Neuron (in vitro differentiated cells): ENCODE measurements around the gene TASP1.

Experiments used
- H2AFZ ChIP-seq: one replicate; pipeline ENCODE4 v1.6.1; 2013; ENCODE audit warnings: low read depth, mild to moderate bottlenecking, inconsistent platforms, low read length, moderate library complexity
- H3K27me3 ChIP-seq: one replicate; pipeline ENCODE4 v1.6.1; 2013; ENCODE audit warnings: low read length; ENCODE audit not compliant: insufficient read depth
- H3K36me3 ChIP-seq: one replicate; pipeline ENCODE4 v1.6.1; 2013; ENCODE audit warnings: low read length; ENCODE audit not compliant: insufficient read depth
- H3K4me1 ChIP-seq: one replicate; pipeline ENCODE4 v1.6.1; 2013; ENCODE audit warnings: low read length; ENCODE audit not compliant: insufficient read depth
- H3K4me3 ChIP-seq: 2 replicates; pipeline ENCODE4 v1.5.1; 2013; ENCODE audit warnings: mild to moderate bottlenecking, low read length, moderate library complexity
- H3K9me3 ChIP-seq: one replicate; pipeline ENCODE4 v1.6.1; 2013; ENCODE audit warnings: low read length

The TASP1 gene

DNA sequence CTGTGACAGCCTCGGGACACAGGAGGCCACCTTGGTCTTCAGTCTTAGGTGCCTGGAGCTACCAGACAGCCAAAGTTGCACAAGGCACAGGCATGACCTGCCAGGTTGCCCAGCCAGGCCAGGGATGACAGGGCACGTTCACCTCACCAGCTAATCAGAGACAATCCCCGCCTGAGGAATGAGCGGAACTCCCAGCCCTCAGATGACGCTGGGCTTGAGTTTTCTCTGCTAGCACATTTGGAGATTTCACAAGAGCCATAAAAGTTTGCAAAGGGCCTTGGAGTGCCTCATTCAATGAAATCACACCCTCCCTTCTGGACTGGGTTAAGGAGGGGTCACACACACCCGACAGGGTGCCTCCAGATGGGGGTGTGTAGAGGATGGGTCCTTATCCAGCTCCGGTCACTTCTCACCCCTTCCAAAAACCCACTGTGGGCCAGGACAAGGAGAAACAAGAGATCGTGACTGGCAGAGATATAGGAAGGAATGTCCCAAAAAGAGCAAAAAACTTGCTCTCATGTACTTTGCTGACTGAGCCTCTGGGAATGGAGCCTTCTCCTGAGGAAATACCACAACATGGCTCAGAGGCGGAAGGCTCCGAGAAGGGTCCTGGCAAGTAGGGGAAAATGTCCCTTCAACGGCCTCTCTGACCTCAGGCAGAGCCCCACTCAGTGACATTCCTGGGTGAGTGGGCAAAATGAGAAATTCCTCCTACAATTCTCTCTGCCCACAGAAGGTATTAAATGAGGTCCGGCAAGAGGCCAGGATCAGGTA is 296.1 kb downstream of the TASP1 start:
- Histone ChIP-seq H3K36me3 (no peaks in the 10 kb centered on the region), H3K4me1 (no peaks in the 10 kb centered on the region), H3K4me3 (no peak overlapping the region), H3K27me3 (no peaks in the 10 kb centered on the region), H3K9me3 (no peaks in the 10 kb centered on the region), H2AFZ (no peak overlapping the region)

DNA sequence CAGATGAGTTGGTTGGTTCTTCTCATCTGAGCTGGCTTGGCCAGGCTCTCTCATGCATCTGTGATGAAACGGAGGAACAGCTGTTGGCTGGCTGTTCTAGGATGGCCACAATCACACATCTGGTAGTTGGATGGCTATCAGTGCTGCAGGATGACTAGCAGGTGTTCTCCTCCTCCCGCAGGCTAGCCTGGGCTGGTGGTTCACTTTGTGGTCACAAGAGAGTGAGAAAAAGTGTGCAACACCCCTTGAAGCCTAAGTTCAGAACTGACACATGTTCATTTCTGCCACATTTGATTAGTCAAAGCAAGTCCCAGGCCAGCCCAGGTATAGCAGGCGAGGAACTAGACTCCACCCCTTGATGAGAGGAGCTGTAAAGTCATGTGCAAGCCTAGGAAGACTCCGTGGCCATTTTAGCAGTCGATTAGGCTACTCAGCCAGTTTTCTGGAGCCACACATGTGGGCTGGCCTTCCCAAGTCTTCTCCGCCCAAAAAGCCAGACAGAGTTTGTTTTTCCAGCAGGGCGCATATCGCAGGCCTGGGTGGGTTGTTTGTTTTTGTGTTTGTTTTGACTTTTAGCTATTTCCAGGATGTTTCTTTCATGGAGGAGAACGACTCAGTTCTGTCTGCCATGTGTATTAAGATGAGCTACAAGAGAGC is 296.9 kb downstream of the TASP1 start:
- H3K9me3 ChIP-seq = no peaks in the 10 kb centered on the region
- no peak overlapping the region for H2AFZ ChIP-seq
- no peaks in the 10 kb centered on the region for H3K4me1 ChIP-seq
- no peaks in the 10 kb centered on the region for H3K36me3 ChIP-seq
- H3K4me3 ChIP-seq = no peak overlapping the region
- H3K27me3 ChIP-seq = no peaks in the 10 kb centered on the region

DNA sequence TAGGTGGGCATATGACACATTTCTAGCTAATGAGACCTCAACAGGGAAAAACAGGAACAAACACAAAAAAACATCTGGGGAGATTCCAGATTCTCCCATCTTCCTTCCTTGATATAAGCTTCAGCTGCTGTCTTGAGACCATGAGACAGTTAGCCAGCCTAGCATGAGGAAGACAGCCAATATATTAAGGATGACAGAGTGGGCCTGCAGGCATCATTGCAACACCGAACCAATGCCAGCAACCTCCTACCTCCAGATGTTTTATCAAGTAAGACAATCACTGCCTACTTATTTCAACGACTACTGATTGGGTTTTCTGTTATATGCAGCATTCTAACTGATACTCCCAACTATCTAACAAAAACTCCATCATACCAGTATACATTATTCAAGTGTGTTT is 298.6 kb downstream of the TASP1 start:
- Histone ChIP-seq H3K4me3 (no peak overlapping the region), H3K27me3 (no peaks in the 10 kb centered on the region), H2AFZ (no peak overlapping the region), H3K4me1 (no peaks in the 10 kb centered on the region), H3K9me3 (no peaks in the 10 kb centered on the region), H3K36me3 (no peaks in the 10 kb centered on the region)
